ENCODE results near the gene WNT3A.

Gene WNT3A

GRCh38 chr1:228106800-228107054, 99.9 kb downstream of the WNT3A start:
- H3K27me3 ChIP-seq = no peaks in the 10 kb centered on the region
- H3K36me3 ChIP-seq = peaks cover 14% of the 10 kb centered on the region
- DNase-seq = no peak
- TF ChIP-seq CTCF (IDR thresholded peaks at IDR 0.05; ENCODE audit: low read depth, low read length) = no peak
- no peaks in the 10 kb centered on the region for H3K4me1 ChIP-seq
- no peaks in the 10 kb centered on the region for H3K9me3 ChIP-seq
- no peak overlapping the region for H3K4me3 ChIP-seq (ENCODE audit: low read depth, low read length)

GRCh38 chr1:228107636-228108035, 100.8 kb downstream of the WNT3A start:
- no peak for DNase-seq
- Histone ChIP-seq H3K4me3 (ENCODE audit: low read depth, low read length) (no peak overlapping the region), H3K36me3 (peaks cover 14% of the 10 kb centered on the region), H3K4me1 (no peaks in the 10 kb centered on the region), H3K9me3 (no peaks in the 10 kb centered on the region), H3K27me3 (no peaks in the 10 kb centered on the region)
- no peak for TF ChIP-seq CTCF (IDR thresholded peaks at IDR 0.05; ENCODE audit: low read depth, low read length)

GRCh38 chr1:228108055-228108690, 101.4 kb downstream of the WNT3A start:
- no peak for DNase-seq
- TF ChIP-seq CTCF (IDR thresholded peaks at IDR 0.05; ENCODE audit: low read depth, low read length) = no peak

GRCh38 chr1:228108742-228109072, 101.9 kb downstream of the WNT3A start:
- Histone ChIP-seq H3K9me3 (no peaks in the 10 kb centered on the region), H3K36me3 (peaks cover 14% of the 10 kb centered on the region), H3K4me1 (no peaks in the 10 kb centered on the region), H3K4me3 (ENCODE audit: low read depth, low read length) (peak overlapping the region; percentile 98), H3K27me3 (no peaks in the 10 kb centered on the region)
- no peak for DNase-seq
- TF ChIP-seq CTCF (IDR thresholded peaks at IDR 0.05; ENCODE audit: low read depth, low read length) = no peak

More at GRCh38 chr1:228108055-228108690, 101.4 kb downstream of the WNT3A start:
- Histone ChIP-seq H3K4me1 (no peaks in the 10 kb centered on the region), H3K36me3 (peaks cover 14% of the 10 kb centered on the region), H3K9me3 (no peaks in the 10 kb centered on the region), H3K27me3 (no peaks in the 10 kb centered on the region), H3K4me3 (ENCODE audit: low read depth, low read length) (peak overlapping the region; percentile 98)

GRCh38 chr1:228109073-228109961, 102.5 kb downstream of the WNT3A start, which contains the start of gene MRPL55:
MRPL55 (minus strand) TSS chr1:228109299; CDS start chr1:228108260, 1,039 bp downstream.
- TF ChIP-seq CTCF (IDR thresholded peaks at IDR 0.05; ENCODE audit: low read depth, low read length) = peak; percentile 18; the same call in 1 of the 2 replicates
- H3K9me3 ChIP-seq = no peaks in the 10 kb centered on the region
- H3K4me1 ChIP-seq = no peaks in the 10 kb centered on the region
- peaks cover 14% of the 10 kb centered on the region for H3K36me3 ChIP-seq
- H3K4me3 ChIP-seq (ENCODE audit: low read depth, low read length) = peak within 1 kb of the TSS; percentile 98
- peak; percentile 98 for DNase-seq
- H3K27me3 ChIP-seq = no peaks in the 10 kb centered on the region

- no peak for DNase-seq
- no peak for TF ChIP-seq CTCF (IDR thresholded peaks at IDR 0.05; ENCODE audit: low read depth, low read length)
- Histone ChIP-seq H3K4me1 (no peaks in the 10 kb centered on the region), H3K4me3 (ENCODE audit: low read depth, low read length) (peak overlapping the region; percentile 98), H3K36me3 (peaks cover 14% of the 10 kb centered on the region), H3K27me3 (no peaks in the 10 kb centered on the region), H3K9me3 (no peaks in the 10 kb centered on the region)
Measured at GRCh38 chr1:228109962-228110488, 103.2 kb downstream of the WNT3A start.
